Mucosa of stomach (tissue), 1 donor: ENCODE data around the gene HSDL1.

Experiments used
- H3K27me3 ChIP-seq: one replicate; pipeline ENCODE4 v1.7.0; 2013; ENCODE audit warnings: mild to moderate bottlenecking, low read length; ENCODE audit not compliant: control insufficient read depth, insufficient read depth
- H3K36me3 ChIP-seq: one replicate; pipeline ENCODE4 v1.7.0; 2013; ENCODE audit warnings: low read length; ENCODE audit not compliant: control insufficient read depth, insufficient read depth
- H3K4me1 ChIP-seq: one replicate; pipeline ENCODE4 v1.7.0; 2013; ENCODE audit warnings: mild to moderate bottlenecking, low read length; ENCODE audit not compliant: control insufficient read depth, insufficient read depth
- H3K4me3 ChIP-seq: one replicate; pipeline ENCODE4 v1.7.0; 2013; ENCODE audit warnings: low read length
- H3K9ac ChIP-seq: one replicate; pipeline ENCODE4 v1.7.0; 2013; ENCODE audit warnings: mild to moderate bottlenecking, low read length, moderate library complexity
- H3K9me3 ChIP-seq: one replicate; pipeline ENCODE4 v1.7.0; 2013; ENCODE audit warnings: mild to moderate bottlenecking, low read length, moderate library complexity; ENCODE audit not compliant: control insufficient read depth
- donor health status: Pancreatic carcinoma.

HSDL1 gene

GRCh38 chr16:84109598-84110335, 35.2 kb downstream of the HSDL1 start:
- Histone ChIP-seq H3K36me3 (no peaks in the 10 kb centered on the region), H3K4me3 (no peak overlapping the region), H3K9ac (no peak overlapping the region), H3K4me1 (no peaks in the 10 kb centered on the region), H3K9me3 (no peaks in the 10 kb centered on the region), H3K27me3 (no peaks in the 10 kb centered on the region)

GRCh38 chr16:84107921-84108320, 37.1 kb downstream of the HSDL1 start:
- Histone ChIP-seq H3K27me3 (no peaks in the 10 kb centered on the region), H3K9ac (no peak overlapping the region), H3K9me3 (no peaks in the 10 kb centered on the region), H3K4me3 (no peak overlapping the region), H3K4me1 (peaks cover 7% of the 10 kb centered on the region), H3K36me3 (no peaks in the 10 kb centered on the region)

- H3K9ac ChIP-seq = no peak overlapping the region
- no peaks in the 10 kb centered on the region for H3K36me3 ChIP-seq
- H3K9me3 ChIP-seq = no peaks in the 10 kb centered on the region
- no peaks in the 10 kb centered on the region for H3K27me3 ChIP-seq
- peaks cover 7% of the 10 kb centered on the region for H3K4me1 ChIP-seq
- no peak overlapping the region for H3K4me3 ChIP-seq
Observed at GRCh38 chr16:84105948-84106740, 38.8 kb downstream of the HSDL1 start.

GRCh38 chr16:84105301-84105815, 39.6 kb downstream of the HSDL1 start:
- no peaks in the 10 kb centered on the region for H3K9me3 ChIP-seq
- no peak overlapping the region for H3K9ac ChIP-seq
- H3K4me1 ChIP-seq = peaks cover 7% of the 10 kb centered on the region
- H3K27me3 ChIP-seq = no peaks in the 10 kb centered on the region
- no peak overlapping the region for H3K4me3 ChIP-seq
- H3K36me3 ChIP-seq = no peaks in the 10 kb centered on the region

- Histone ChIP-seq H3K4me3 (no peak overlapping the region), H3K4me1 (peaks cover 7% of the 10 kb centered on the region), H3K36me3 (no peaks in the 10 kb centered on the region), H3K9me3 (no peaks in the 10 kb centered on the region), H3K9ac (no peak overlapping the region), H3K27me3 (no peaks in the 10 kb centered on the region)
Observed at GRCh38 chr16:84104231-84104630, 40.7 kb downstream of the HSDL1 start.

- Histone ChIP-seq H3K27me3 (no peaks in the 10 kb centered on the region), H3K36me3 (no peaks in the 10 kb centered on the region), H3K9me3 (no peaks in the 10 kb centered on the region), H3K4me3 (no peak overlapping the region), H3K4me1 (peaks cover 7% of the 10 kb centered on the region), H3K9ac (no peak overlapping the region)
Observed at GRCh38 chr16:84103678-84104077, 41.3 kb downstream of the HSDL1 start.

- Histone ChIP-seq H3K36me3 (no peaks in the 10 kb centered on the region), H3K4me1 (peaks cover 7% of the 10 kb centered on the region), H3K4me3 (no peak overlapping the region), H3K9ac (no peak overlapping the region), H3K9me3 (no peaks in the 10 kb centered on the region), H3K27me3 (no peaks in the 10 kb centered on the region)
Observed at GRCh38 chr16:84098939-84099338, 46.0 kb downstream of the HSDL1 start.

- Histone ChIP-seq H3K9ac (no peak overlapping the region), H3K36me3 (peaks cover 12% of the 10 kb centered on the region), H3K9me3 (no peaks in the 10 kb centered on the region), H3K27me3 (no peaks in the 10 kb centered on the region), H3K4me3 (no peak overlapping the region), H3K4me1 (no peaks in the 10 kb centered on the region)
Observed at GRCh38 chr16:84096447-84097005, 48.5 kb downstream of the HSDL1 start.

GRCh38 chr16:84095466-84095865, 49.5 kb downstream of the HSDL1 start:
- Histone ChIP-seq H3K36me3 (peaks cover 12% of the 10 kb centered on the region), H3K9ac (no peak overlapping the region), H3K4me1 (no peaks in the 10 kb centered on the region), H3K27me3 (no peaks in the 10 kb centered on the region), H3K4me3 (no peak overlapping the region), H3K9me3 (no peaks in the 10 kb centered on the region)

- H3K9me3 ChIP-seq = no peaks in the 10 kb centered on the region
- H3K36me3 ChIP-seq = peaks cover 12% of the 10 kb centered on the region
- H3K9ac ChIP-seq = no peak overlapping the region
- H3K4me3 ChIP-seq = no peak overlapping the region
- no peaks in the 10 kb centered on the region for H3K27me3 ChIP-seq
- no peaks in the 10 kb centered on the region for H3K4me1 ChIP-seq
Observed at GRCh38 chr16:84093879-84094270, 51.1 kb downstream of the HSDL1 start.

GRCh38 chr16:84093120-84093878, 51.7 kb downstream of the HSDL1 start:
- Histone ChIP-seq H3K9ac (no peak overlapping the region), H3K9me3 (no peaks in the 10 kb centered on the region), H3K4me1 (no peaks in the 10 kb centered on the region), H3K27me3 (no peaks in the 10 kb centered on the region), H3K36me3 (peaks cover 12% of the 10 kb centered on the region), H3K4me3 (no peak overlapping the region)
